ENCODE results near the gene SGMS2. TPM values are rescaled to one million over a fixed set of nuclear protein-coding genes. Genes with fewer than 3 reads are reported as not detected.

SGMS2 gene
- total and polyA plus RNA-seq, 2 experiments from 2014 or later = 35.3 to 116 TPM

DNA sequence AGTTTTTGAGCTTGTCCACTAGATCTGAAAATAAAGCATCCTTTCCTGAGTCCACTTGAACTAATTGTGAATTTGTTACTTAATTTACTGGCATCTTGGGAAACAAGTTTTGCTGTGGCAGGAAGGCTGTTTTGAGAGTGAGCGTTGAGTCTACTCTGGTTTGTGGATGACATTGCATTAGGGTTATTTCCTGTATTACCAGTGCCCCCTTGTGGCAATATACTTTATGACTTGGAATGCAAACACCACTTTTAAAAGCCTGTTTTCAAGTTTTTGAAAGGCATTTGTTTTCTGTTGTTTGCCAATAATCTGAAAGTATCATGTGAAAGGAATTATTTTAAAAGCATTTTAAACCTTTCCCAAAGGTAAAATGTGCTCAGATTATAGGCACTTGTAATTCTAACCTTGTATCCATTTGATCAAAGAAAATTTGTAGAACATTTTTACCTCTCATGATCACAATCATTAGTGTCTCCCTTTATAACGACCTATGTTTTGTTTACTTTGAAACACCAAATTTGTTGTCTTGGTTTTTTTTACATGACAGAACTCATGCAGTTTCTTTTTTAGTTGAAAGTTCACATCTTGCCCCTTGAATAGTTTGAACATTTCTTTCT, 88.7 kb downstream of the SGMS2 start:
- WGBS, 2 experiments (ENCODE audit: low coverage in 1 of 2, low lambda C conversion rate in 2 of 2, missing lambda C conversion rate in 2 of 2) = 22 to 24% methylated on average over 2 of the region's 2 CpGs

DNA sequence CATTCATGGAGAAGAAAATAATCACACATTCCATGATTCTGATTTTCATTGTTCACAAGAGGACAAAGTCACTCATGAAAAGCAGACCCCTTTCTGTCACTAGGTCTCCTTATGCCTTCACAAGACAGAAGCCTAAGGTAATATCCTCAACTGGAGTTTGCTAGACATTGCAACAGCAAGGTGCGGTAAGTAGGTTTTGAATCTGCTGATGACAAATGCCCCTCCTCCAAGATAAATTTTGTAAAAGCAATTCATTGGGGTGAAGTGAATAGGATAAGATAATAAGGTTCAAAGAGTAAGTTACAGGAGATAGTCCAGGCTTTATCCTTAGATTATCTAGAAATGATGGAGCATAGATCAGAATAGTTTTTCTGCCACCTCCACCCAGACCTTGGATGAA, 90.5 kb downstream of the SGMS2 start:
- Histone ChIP-seq H3K9me3 (ENCODE audit: low read depth) (peaks cover 4% of the 10 kb centered on the region), H3K9ac (no peak overlapping the region), H3K9me2 (ENCODE audit: insufficient read depth) (no peaks in the 10 kb centered on the region), H3K4me3 (no peak overlapping the region), H2AFZ (no peak overlapping the region), H3K27me3 (replicated peaks; ENCODE audit: insufficient read depth) (no peaks in the 10 kb centered on the region), H3K27ac (no peak overlapping the region), H3K4me2 (ENCODE audit: unreplicated experiment) (no peak overlapping the region), H3F3A (ENCODE audit: insufficient read depth) (no peaks in the 10 kb centered on the region), H3K79me2 (ENCODE audit: insufficient read depth) (no peaks in the 10 kb centered on the region), H4K20me1 (ENCODE audit: insufficient read depth) (no peaks in the 10 kb centered on the region), H3K4me1 (ENCODE audit: insufficient read depth) (0 out of 2 replicates have a peak, but pooled peaks cover 4% of the 10 kb centered on the region), H3K36me3 (ENCODE audit: low read depth) (0 out of 2 replicates have a peak, but pooled peaks cover 10% of the 10 kb centered on the region)
- TF ChIP-seq EZH2phosphoT487 (IDR thresholded peaks at IDR 0.05; ENCODE audit: insufficient read depth, low read depth) (no peak), EZH2 (IDR thresholded peaks at IDR 0.05; ENCODE audit: insufficient read depth, poor library complexity, severe bottlenecking) (no peak)
- 96 to 100% methylated on average over 1 of the region's 1 CpG for WGBS, 2 experiments (ENCODE audit: low coverage in 1 of 2, low lambda C conversion rate in 2 of 2, missing lambda C conversion rate in 2 of 2)
- no peak for DNase-seq
- in situ Hi-C loops (cut with MboI) = no loop called here

More for the DNA sequence above, 88.7 kb downstream of the SGMS2 start:
- Histone ChIP-seq H3K9ac (no peak overlapping the region), H3K4me1 (ENCODE audit: insufficient read depth) (0 out of 2 replicates have a peak, but pooled peaks cover 4% of the 10 kb centered on the region), H3K4me2 (ENCODE audit: unreplicated experiment) (no peak overlapping the region), H3K9me3 (ENCODE audit: low read depth) (no peaks in the 10 kb centered on the region), H3K9me2 (ENCODE audit: insufficient read depth) (no peaks in the 10 kb centered on the region), H3K4me3 (no peak overlapping the region), H3K79me2 (ENCODE audit: insufficient read depth) (no peaks in the 10 kb centered on the region), H3K27me3 (replicated peaks; ENCODE audit: insufficient read depth) (no peaks in the 10 kb centered on the region), H2AFZ (no peak overlapping the region), H3K36me3 (ENCODE audit: low read depth) (peaks cover 5% of the 10 kb centered on the region; the same call in 1 of the 2 replicates), H3K27ac (no peak overlapping the region), H4K20me1 (ENCODE audit: insufficient read depth) (no peaks in the 10 kb centered on the region), H3F3A (ENCODE audit: insufficient read depth) (no peaks in the 10 kb centered on the region)
- DNase-seq = peak; percentile 81
- in situ Hi-C loops (cut with MboI) = no loop called here
- no peak for TF ChIP-seq EZH2 (IDR thresholded peaks at IDR 0.05; ENCODE audit: insufficient read depth, poor library complexity, severe bottlenecking)
- TF ChIP-seq EZH2phosphoT487 (IDR thresholded peaks at IDR 0.05; ENCODE audit: insufficient read depth, low read depth) = no peak

DNA sequence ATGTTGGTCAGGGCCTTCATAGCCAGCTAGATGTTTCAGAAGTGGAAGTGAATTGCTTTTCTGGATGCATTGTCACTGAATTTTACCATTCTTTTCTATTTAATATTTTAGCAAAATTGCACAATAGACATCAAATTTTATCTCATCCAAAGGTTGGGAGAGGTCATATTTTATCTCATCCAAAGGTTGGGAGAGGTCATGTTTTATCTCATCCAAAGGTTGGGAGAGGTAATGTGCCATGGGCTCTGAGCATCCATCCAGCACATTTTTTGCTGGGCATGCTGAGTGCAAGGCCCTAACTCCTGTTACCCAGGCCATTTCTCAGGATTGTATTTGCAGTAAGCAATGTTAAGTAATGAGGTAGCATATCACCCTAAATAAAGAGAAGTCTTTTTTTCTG, 91.9 kb downstream of the SGMS2 start:
- DNase-seq = no peak
- Histone ChIP-seq H3K36me3 (ENCODE audit: low read depth) (0 out of 2 replicates have a peak, but pooled peaks cover 4% of the 10 kb centered on the region), H2AFZ (no peak overlapping the region), H4K20me1 (ENCODE audit: insufficient read depth) (no peaks in the 10 kb centered on the region), H3K4me2 (ENCODE audit: unreplicated experiment) (no peak overlapping the region), H3K9me2 (ENCODE audit: insufficient read depth) (no peaks in the 10 kb centered on the region), H3K27ac (no peak overlapping the region), H3K79me2 (ENCODE audit: insufficient read depth) (no peaks in the 10 kb centered on the region), H3K9ac (no peak overlapping the region), H3K27me3 (replicated peaks; ENCODE audit: insufficient read depth) (no peaks in the 10 kb centered on the region), H3F3A (ENCODE audit: insufficient read depth) (no peaks in the 10 kb centered on the region), H3K4me3 (no peak overlapping the region), H3K9me3 (ENCODE audit: low read depth) (peaks cover 4% of the 10 kb centered on the region), H3K4me1 (ENCODE audit: insufficient read depth) (0 out of 2 replicates have a peak, but pooled peaks cover 4% of the 10 kb centered on the region)
- in situ Hi-C loops (cut with MboI) = no loop called here
- TF ChIP-seq EZH2 (IDR thresholded peaks at IDR 0.05; ENCODE audit: insufficient read depth, poor library complexity, severe bottlenecking) (no peak), EZH2phosphoT487 (IDR thresholded peaks at IDR 0.05; ENCODE audit: insufficient read depth, low read depth) (no peak)

DNA sequence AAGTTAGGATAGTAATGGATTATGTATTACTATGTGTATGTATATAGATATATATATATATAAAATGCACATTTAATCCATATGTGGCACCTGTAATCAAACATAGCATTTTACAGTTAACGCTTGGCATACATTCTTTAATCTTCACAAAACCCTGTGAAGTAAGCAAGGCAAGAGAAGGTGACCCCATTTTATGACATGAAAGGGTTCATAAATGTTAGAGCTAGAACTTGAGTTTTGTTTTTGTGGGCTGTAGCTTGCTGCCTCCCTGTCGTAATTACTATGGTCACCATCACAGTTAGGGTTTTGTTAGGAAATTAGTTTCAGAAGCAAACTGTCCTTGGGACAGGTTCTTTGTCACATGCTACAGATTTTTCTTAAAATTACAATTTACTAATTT, 92.8 kb downstream of the SGMS2 start:
- Histone ChIP-seq H3K36me3 (ENCODE audit: low read depth) (0 out of 2 replicates have a peak, but pooled peaks cover 4% of the 10 kb centered on the region), H3K4me3 (no peak overlapping the region), H3K27me3 (replicated peaks; ENCODE audit: insufficient read depth) (no peaks in the 10 kb centered on the region), H4K20me1 (ENCODE audit: insufficient read depth) (no peaks in the 10 kb centered on the region), H3K9ac (no peak overlapping the region), H3K27ac (no peak overlapping the region), H3K9me3 (ENCODE audit: low read depth) (peaks cover 4% of the 10 kb centered on the region), H2AFZ (no peak overlapping the region), H3K4me2 (ENCODE audit: unreplicated experiment) (no peak overlapping the region), H3K79me2 (ENCODE audit: insufficient read depth) (no peaks in the 10 kb centered on the region), H3K9me2 (ENCODE audit: insufficient read depth) (no peaks in the 10 kb centered on the region), H3K4me1 (ENCODE audit: insufficient read depth) (0 out of 2 replicates have a peak, but pooled peaks cover 4% of the 10 kb centered on the region), H3F3A (ENCODE audit: insufficient read depth) (0 out of 2 replicates have a peak, but pooled peaks cover 7% of the 10 kb centered on the region)
- TF ChIP-seq EZH2phosphoT487 (IDR thresholded peaks at IDR 0.05; ENCODE audit: insufficient read depth, low read depth) (no peak), EZH2 (IDR thresholded peaks at IDR 0.05; ENCODE audit: insufficient read depth, poor library complexity, severe bottlenecking) (no peak)
- in situ Hi-C loops (cut with MboI) = no loop called here
- WGBS, 2 experiments (ENCODE audit: low coverage in 1 of 2, low lambda C conversion rate in 2 of 2, missing lambda C conversion rate in 2 of 2) = 93 to 100% methylated on average over 2 of the region's 2 CpGs
- DNase-seq = no peak

Measured in GM23248 (cell line).